HFFc6 (cell line): ENCODE results near the gene PTPRN2. TPM values are rescaled to one million over a fixed set of nuclear protein-coding genes. Genes with fewer than 3 reads are reported as not detected.

Source experiments
- DNase-seq: peaks from one replicate; pipeline ENCODE4 v3.0.0-alpha.2; 2018
- H3K27ac Mint-ChIP-seq: 2 replicates; pipeline ENCODE4 v1.8.0; 2020; ENCODE audit warnings: mild to moderate bottlenecking, mixed read lengths
- H3K27me3 Mint-ChIP-seq: 2 replicates; pipeline ENCODE4 v1.8.0; 2021; ENCODE audit warnings: mild to moderate bottlenecking, moderate library complexity, mixed read lengths; ENCODE audit not compliant: insufficient read depth
- H3K36me3 Mint-ChIP-seq: 2 replicates; pipeline ENCODE4 v1.8.0; 2021; ENCODE audit warnings: low read depth, mixed read lengths
- H3K4me1 Mint-ChIP-seq: 2 replicates; pipeline ENCODE4 v1.8.0; 2020; ENCODE audit warnings: low read depth, mixed read lengths
- H3K4me3 Mint-ChIP-seq: 2 replicates; pipeline ENCODE4 v1.8.0; 2020; ENCODE audit warnings: mild to moderate bottlenecking, moderate library complexity, mixed read lengths
- H3K9me3 Mint-ChIP-seq: 2 replicates; pipeline ENCODE4 v1.8.0; 2020; ENCODE audit warnings: mild to moderate bottlenecking, mixed read lengths
- total RNA-seq, 6 experiments: library from RNA; stranded (reverse); fragmentation: NEBNext Ultra II Directional; extraction: Animal tissue kit (Norgen Biotek cat#: 25700); gene quantifications; 2 replicates in 1 of 6; 3 replicates in 5 of 6; pipeline ENCODE4 v1.2.3, GENCODE V29; 2021
- TF ChIP-seq, protein P1 (sequence below): fragments of 200-600 bp; sonication (generic); IDR thresholded peaks from 2 replicates; pipeline ENCODE4 v1.5.0; 2021; ENCODE audit warnings: antibody characterized with exemption, mild to moderate bottlenecking

PTPRN2 gene
- total RNA-seq, 6 experiments from 2014 or later = 0.05 to 0.27 (median 0.23) TPM

- no peak for DNase-seq
- peaks cover 34% of the 10 kb centered on the region; the same call in 1 of the 2 replicates for H3K9me3 Mint-ChIP-seq
- H3K36me3 Mint-ChIP-seq = peaks cover 4% of the 10 kb centered on the region; the same call in 1 of the 2 replicates
- TF ChIP-seq, protein P1, sequence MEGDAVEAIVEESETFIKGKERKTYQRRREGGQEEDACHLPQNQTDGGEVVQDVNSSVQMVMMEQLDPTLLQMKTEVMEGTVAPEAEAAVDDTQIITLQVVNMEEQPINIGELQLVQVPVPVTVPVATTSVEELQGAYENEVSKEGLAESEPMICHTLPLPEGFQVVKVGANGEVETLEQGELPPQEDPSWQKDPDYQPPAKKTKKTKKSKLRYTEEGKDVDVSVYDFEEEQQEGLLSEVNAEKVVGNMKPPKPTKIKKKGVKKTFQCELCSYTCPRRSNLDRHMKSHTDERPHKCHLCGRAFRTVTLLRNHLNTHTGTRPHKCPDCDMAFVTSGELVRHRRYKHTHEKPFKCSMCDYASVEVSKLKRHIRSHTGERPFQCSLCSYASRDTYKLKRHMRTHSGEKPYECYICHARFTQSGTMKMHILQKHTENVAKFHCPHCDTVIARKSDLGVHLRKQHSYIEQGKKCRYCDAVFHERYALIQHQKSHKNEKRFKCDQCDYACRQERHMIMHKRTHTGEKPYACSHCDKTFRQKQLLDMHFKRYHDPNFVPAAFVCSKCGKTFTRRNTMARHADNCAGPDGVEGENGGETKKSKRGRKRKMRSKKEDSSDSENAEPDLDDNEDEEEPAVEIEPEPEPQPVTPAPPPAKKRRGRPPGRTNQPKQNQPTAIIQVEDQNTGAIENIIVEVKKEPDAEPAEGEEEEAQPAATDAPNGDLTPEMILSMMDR = no peak
- H3K27me3 Mint-ChIP-seq = peaks cover 6% of the 10 kb centered on the region
- H3K27ac Mint-ChIP-seq = no peak overlapping the region
- no peak overlapping the region for H3K4me3 Mint-ChIP-seq
- H3K4me1 Mint-ChIP-seq = no peaks in the 10 kb centered on the region
Observed at GRCh38 chr7:157550300-157551275, 1037.0 kb downstream of the PTPRN2 start.

DNA sequence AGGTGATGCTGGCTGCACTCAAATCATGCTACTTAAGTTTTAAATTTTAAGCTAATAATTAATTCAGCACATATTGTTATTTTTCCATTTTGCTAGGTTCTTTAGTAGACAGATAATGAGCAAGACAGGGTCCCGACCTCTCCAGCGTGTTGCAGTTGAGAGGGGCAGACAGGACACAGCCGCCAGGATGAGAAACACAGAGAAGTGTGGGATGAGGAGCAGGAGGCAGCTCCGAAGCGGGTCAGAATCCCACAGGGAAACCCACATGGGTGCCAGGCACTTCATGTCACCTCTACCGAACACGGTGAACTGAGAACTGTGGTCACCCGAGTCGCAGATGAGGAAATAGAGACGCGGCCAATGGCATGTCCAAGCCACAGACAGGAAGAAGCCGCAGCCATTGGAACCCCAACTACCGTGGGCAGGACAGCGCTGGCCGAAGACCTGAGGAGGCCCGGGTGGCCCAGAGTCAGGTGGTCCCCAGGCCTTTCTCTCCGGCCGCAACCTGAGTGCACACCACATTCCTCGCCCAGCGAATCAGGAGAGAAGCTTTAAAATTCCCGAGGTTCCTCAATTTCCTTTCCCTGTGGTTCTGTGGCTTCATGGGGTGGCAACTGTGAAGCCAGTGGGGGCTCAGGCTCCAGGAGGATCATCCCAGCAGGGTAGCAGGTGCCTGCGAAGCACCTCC lies 1037.9 kb downstream of the PTPRN2 start:
- Mint-ChIP-seq H3K27me3 (peaks cover 6% of the 10 kb centered on the region; the same call in 1 of the 2 replicates), H3K27ac (no peak overlapping the region)

DNA sequence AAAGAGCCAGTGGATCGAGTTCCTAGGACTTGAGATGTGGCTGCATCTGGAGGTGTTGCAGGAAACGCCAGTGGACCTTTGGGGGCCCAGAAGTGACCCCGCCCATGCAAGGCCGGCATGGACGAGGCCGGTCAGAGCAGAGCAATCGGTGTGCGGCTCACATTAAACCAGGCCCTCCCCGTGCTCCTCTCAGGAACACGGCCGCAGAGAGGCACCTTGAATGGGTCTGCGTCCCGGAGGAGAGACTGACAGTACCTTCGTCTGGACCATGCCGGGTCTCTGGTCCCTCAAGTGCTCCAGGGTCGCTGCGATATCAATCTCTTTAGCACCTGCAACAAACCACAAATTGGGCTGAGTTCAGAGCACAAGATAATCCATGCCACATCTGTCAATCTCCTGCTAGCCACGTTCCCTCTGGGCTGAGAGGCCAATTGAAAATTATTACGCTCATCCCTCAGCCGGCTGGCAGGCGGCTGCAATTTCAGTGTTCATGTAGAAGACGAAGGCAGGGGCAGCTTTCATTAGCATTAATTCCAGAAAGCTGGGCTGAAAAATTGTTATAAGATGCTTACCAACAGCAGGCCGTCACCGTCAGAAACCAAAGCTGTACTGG lies 1038.8 kb downstream of the PTPRN2 start:
- Mint-ChIP-seq H3K36me3 (peaks cover 4% of the 10 kb centered on the region; the same call in 1 of the 2 replicates), H3K4me1 (no peaks in the 10 kb centered on the region), H3K4me3 (no peak overlapping the region), H3K27ac (no peak overlapping the region), H3K27me3 (peaks cover 6% of the 10 kb centered on the region; the same call in 1 of the 2 replicates), H3K9me3 (peaks cover 38% of the 10 kb centered on the region)
- no peak for DNase-seq
- TF ChIP-seq, protein P1 = no peak

More for the DNA sequence above, 1037.9 kb downstream of the PTPRN2 start:
- Mint-ChIP-seq H3K9me3 (peaks cover 35% of the 10 kb centered on the region), H3K4me1 (no peaks in the 10 kb centered on the region), H3K4me3 (no peak overlapping the region), H3K36me3 (peaks cover 4% of the 10 kb centered on the region; the same call in 1 of the 2 replicates)
- TF ChIP-seq, protein P1 = no peak
- no peak for DNase-seq

DNA sequence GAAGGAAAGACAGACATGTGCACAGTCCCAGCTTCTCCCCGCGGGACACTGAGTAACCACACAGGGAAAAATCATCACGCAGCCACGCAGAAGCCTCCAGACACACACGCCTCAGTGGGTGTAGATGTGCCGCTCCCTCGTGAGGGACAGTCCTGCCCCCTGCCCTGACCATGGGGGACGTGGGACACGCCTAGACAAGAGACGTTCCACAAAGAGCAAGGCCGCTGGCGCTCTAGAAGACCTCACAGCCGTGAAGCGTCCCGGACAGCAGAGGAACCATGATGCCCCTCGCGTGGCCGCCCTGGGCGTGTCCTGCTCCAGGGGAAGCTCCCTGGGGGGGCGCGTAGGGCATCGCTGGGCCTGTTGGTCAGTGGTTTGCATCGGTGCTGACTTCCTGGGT lies 1040.0 kb downstream of the PTPRN2 start:
- H3K27ac Mint-ChIP-seq = no peak overlapping the region
- TF ChIP-seq, protein P1 = no peak
- peaks cover 4% of the 10 kb centered on the region; the same call in 1 of the 2 replicates for H3K36me3 Mint-ChIP-seq
- H3K4me1 Mint-ChIP-seq = no peaks in the 10 kb centered on the region
- DNase-seq = no peak
- peaks cover 5% of the 10 kb centered on the region; the same call in 1 of the 2 replicates for H3K27me3 Mint-ChIP-seq
- no peak overlapping the region for H3K4me3 Mint-ChIP-seq
- peaks cover 38% of the 10 kb centered on the region for H3K9me3 Mint-ChIP-seq

DNA sequence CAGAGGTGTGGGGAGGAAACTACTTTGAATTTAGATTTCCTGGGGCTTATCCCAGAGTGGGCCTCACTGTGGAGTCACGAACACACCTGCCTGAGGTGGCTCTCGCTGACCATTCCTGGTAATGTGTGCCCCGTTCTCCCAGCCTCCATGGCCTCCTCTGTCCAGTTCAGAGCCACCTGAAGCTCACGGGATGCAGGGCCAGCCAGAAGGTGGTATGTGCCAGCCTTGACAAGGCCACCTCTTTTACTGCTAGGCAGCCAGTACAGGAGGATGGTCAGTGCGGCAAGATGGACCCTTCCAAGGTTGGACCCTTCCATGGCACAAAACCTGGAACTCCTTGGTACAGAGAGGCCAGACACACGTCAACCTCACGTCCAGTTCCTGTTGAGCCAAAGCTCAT lies 1040.5 kb downstream of the PTPRN2 start:
- no peak for DNase-seq
- peaks cover 4% of the 10 kb centered on the region; the same call in 1 of the 2 replicates for H3K36me3 Mint-ChIP-seq
- H3K9me3 Mint-ChIP-seq = peaks cover 36% of the 10 kb centered on the region
- H3K27me3 Mint-ChIP-seq = peaks cover 4% of the 10 kb centered on the region; the same call in 1 of the 2 replicates
- H3K4me3 Mint-ChIP-seq = no peak overlapping the region
- no peaks in the 10 kb centered on the region for H3K4me1 Mint-ChIP-seq
- TF ChIP-seq, protein P1 = no peak
- H3K27ac Mint-ChIP-seq = no peak overlapping the region
